Keratinocyte (primary cell): ENCODE measurements around the gene SNX6. TPM values are rescaled to one million over a fixed set of nuclear protein-coding genes. Genes with fewer than 3 reads are reported as not detected.

Experiments used
- DNase-seq: peaks from one replicate; pipeline ENCODE4 v3.0.0-alpha.2; 2011; ENCODE audit warnings: low read depth, missing footprints, low spot score
- FAIRE-seq: peaks from 2 replicates; lab custom pipeline; 2011; peaks lifted over from hg19 to GRCh38; lab: Jason Lieb, UNC
- H2AFZ ChIP-seq: 2 replicates; pipeline ENCODE4 v1.6.0; 2012; ENCODE audit warnings: low read length, control low read depth, inconsistent platforms; ENCODE audit not compliant: control insufficient read depth
- H3K27ac ChIP-seq: 2 replicates; pipeline ENCODE4 v1.5.1; 2011; ENCODE audit warnings: low read length; ENCODE audit not compliant: control insufficient read depth, insufficient read depth
- H3K27me3 ChIP-seq: 3 replicates; pipeline ENCODE4 v1.6.0; 2011; ENCODE audit warnings: low read length; ENCODE audit not compliant: control insufficient read depth, insufficient read depth; ENCODE audit errors: extremely low read depth
- H3K36me3 ChIP-seq, 2 experiments: 2 replicates in 1 of 2; 3 replicates in 1 of 2; pipeline ENCODE4 v1.5.1; 2011; ENCODE audit warnings: low read length in 2 of 2, mild to moderate bottlenecking in 1 of 2; ENCODE audit not compliant: control insufficient read depth in 2 of 2, insufficient read depth in 2 of 2; ENCODE audit errors: extremely low read depth in 1 of 2
- H3K4me1 ChIP-seq: 3 replicates; pipeline ENCODE4 v1.5.1; 2011; ENCODE audit warnings: low read length; ENCODE audit not compliant: control insufficient read depth, insufficient read depth; ENCODE audit errors: extremely low read depth
- H3K4me2 ChIP-seq: 3 replicates; pipeline ENCODE4 v1.6.0; 2011; ENCODE audit warnings: low read depth, low read length; ENCODE audit not compliant: control insufficient read depth, insufficient read depth; ENCODE audit errors: extremely low read depth
- H3K4me3 ChIP-seq, 3 experiments: fragments of 200-600 bp in 1 of 3; sonication (generic) in 1 of 3; 2 replicates in 2 of 3; 3 replicates in 1 of 3; pipeline ENCODE4 v1.5.1; 2011 to 2016; ENCODE audit warnings: low read length in 3 of 3, mild to moderate bottlenecking in 3 of 3, control low read depth in 2 of 3, inconsistent platforms in 1 of 3, low read depth in 1 of 3, mixed read lengths in 1 of 3, mixed run types in 1 of 3, moderate library complexity in 1 of 3; ENCODE audit not compliant: control insufficient read depth in 2 of 3, insufficient read depth in 2 of 3; ENCODE audit errors: extremely low read depth in 1 of 3
- H3K79me2 ChIP-seq: 2 replicates; pipeline ENCODE4 v1.6.0; 2012; ENCODE audit warnings: low read length; ENCODE audit not compliant: control insufficient read depth, insufficient read depth
- H3K9ac ChIP-seq: 3 replicates; pipeline ENCODE4 v1.6.0; 2011; ENCODE audit warnings: low read length; ENCODE audit not compliant: control insufficient read depth, insufficient read depth; ENCODE audit errors: extremely low read depth
- H3K9me1 ChIP-seq: 3 replicates; pipeline ENCODE4 v1.6.0; 2011; ENCODE audit warnings: low read length; ENCODE audit not compliant: control insufficient read depth, insufficient read depth; ENCODE audit errors: extremely low read depth
- H3K9me3 ChIP-seq: 2 replicates; pipeline ENCODE4 v1.5.1; 2012; ENCODE audit warnings: low read depth, low read length; ENCODE audit not compliant: control insufficient read depth
- H4K20me1 ChIP-seq: 3 replicates; pipeline ENCODE4 v1.6.0; 2011; ENCODE audit warnings: low read length; ENCODE audit not compliant: control insufficient read depth, insufficient read depth; ENCODE audit errors: extremely low read depth
- EZH2 ChIP-seq: IDR thresholded peaks from one replicate; pipeline ENCODE4 v1.6.1; 2012; ENCODE audit warnings: inconsistent platforms, mild to moderate bottlenecking, low read length, moderate library complexity
- dilution Hi-C: fragments of 300-500 bp; cut with MboI; formaldehyde crosslinking; loops from one replicate; pipeline ENCODE4 v1.7.0; 2020; ENCODE audit warnings: low sequenced_read_pairs; ENCODE audit not compliant: extremely low pct_ligation_motif_present
- polyA plus RNA-seq, 5 experiments: library from polyadenylated mRNA; depleted of rRNA in 3 of 5; stranded (reverse) in 3 of 5; stranded (forward) in 1 of 5; unstranded in 1 of 5; fragments of >200 nt; gene quantifications; 1 replicate in 1 of 5; 2 replicates in 3 of 5; 3 replicates in 1 of 5; pipeline versions ENCODE4 v1.2.1 to v1.2.3, GENCODE V29; 2011 to 2012; ENCODE audit warnings: missing spikeins in 2 of 5, low read depth in 1 of 5, low replicate concordance in 1 of 5
- TF ChIP-seq, protein P1 (sequence below), 3 experiments: IDR thresholded peaks in 1 of 3; conservative IDR thresholded peaks in 1 of 3; optimal IDR thresholded peaks in 1 of 3; 2 replicates in 2 of 3; 3 replicates in 1 of 3; pipeline versions ENCODE3 to v1.5.1; 2011; ENCODE audit warnings: low read length in 3 of 3, mild to moderate bottlenecking in 3 of 3, moderate library complexity in 2 of 3, control low read depth in 1 of 3, inconsistent platforms in 1 of 3; ENCODE audit not compliant: insufficient read depth in 2 of 3; ENCODE audit errors: extremely low read depth in 1 of 3

Gene SNX6
- polyA plus RNA-seq, 1 donor (not counting 4 experiments of a cell fraction or from before 2014, with no cell fraction given), result 137 TPM

DNA sequence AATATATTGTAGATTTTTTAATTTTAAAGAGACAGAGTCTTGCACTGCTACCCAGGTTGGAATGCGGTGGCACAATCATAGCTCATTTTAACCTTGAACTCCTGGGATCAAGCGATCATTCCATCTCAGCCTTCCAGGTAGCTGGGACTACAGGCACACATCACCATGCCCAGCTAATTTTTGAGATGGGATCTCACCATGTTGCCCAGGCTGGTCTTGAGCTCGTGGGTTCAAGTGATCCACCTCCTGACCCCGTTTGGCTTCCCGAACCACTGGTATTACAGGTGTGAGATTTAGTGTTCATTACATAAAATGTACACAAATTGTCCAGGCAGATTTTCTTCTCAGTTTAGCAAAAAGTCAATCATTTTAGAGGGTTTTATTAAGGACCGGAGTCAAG lies 13.6 kb downstream of the SNX6 start:
- Histone ChIP-seq H2AFZ (no peak overlapping the region), H3K79me2 (peaks cover 31% of the 10 kb centered on the region), H4K20me1 (peaks cover 2% of the 10 kb centered on the region), H3K36me3 (peaks cover 6 to 8% of the 10 kb centered on the region in 2 experiments), H3K27ac (no peak overlapping the region), H3K9me3 (no peaks in the 10 kb centered on the region), H3K9me1 (no peaks in the 10 kb centered on the region), H3K4me3 (no peak overlapping the region), H3K9ac (no peak overlapping the region), H3K27me3 (no peaks in the 10 kb centered on the region), H3K4me1 (no peaks in the 10 kb centered on the region), H3K4me2 (no peak overlapping the region)
- FAIRE-seq (no peak), DNase-seq (no peak)
- dilution Hi-C loops, result no loop called here
- TF ChIP-seq, protein P1, sequence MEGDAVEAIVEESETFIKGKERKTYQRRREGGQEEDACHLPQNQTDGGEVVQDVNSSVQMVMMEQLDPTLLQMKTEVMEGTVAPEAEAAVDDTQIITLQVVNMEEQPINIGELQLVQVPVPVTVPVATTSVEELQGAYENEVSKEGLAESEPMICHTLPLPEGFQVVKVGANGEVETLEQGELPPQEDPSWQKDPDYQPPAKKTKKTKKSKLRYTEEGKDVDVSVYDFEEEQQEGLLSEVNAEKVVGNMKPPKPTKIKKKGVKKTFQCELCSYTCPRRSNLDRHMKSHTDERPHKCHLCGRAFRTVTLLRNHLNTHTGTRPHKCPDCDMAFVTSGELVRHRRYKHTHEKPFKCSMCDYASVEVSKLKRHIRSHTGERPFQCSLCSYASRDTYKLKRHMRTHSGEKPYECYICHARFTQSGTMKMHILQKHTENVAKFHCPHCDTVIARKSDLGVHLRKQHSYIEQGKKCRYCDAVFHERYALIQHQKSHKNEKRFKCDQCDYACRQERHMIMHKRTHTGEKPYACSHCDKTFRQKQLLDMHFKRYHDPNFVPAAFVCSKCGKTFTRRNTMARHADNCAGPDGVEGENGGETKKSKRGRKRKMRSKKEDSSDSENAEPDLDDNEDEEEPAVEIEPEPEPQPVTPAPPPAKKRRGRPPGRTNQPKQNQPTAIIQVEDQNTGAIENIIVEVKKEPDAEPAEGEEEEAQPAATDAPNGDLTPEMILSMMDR (optimal IDR thresholded peaks at IDR 0.05 in 1 of 3, IDR thresholded peaks at IDR 0.05 in 1 of 3, conservative IDR thresholded peaks at IDR 0.05 in 1 of 3; ENCODE audit: extremely low read depth in 1 of 3, insufficient read depth in 2 of 3, low read length in 3 of 3), result no peak
- no peak for TF ChIP-seq EZH2

DNA sequence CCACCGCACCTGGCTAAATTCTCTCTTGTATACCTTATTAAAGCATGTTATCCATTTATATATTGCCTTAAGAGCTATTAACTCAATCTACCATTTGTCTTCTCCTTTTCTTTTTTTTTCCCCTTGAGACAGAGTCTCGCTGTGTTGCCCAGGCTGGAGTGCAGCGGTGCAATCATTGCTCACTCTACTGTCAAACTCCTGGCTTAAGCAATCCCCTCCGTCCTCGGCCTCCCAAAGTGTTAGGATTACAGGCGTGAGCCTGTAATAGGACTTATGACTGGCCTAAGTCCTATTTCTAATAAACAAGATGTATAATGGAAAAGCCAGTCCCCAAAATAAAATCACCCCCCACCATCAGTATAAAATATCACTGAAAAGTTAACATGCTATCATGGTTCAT lies 14.4 kb downstream of the SNX6 start:
- Histone ChIP-seq H3K4me1 (no peaks in the 10 kb centered on the region), H3K36me3 (peaks cover 6 to 8% of the 10 kb centered on the region in 2 experiments), H3K27ac (no peak overlapping the region), H3K79me2 (peaks cover 26% of the 10 kb centered on the region), H4K20me1 (peaks cover 2% of the 10 kb centered on the region), H3K9me1 (no peaks in the 10 kb centered on the region), H3K9ac (no peak overlapping the region), H3K9me3 (no peaks in the 10 kb centered on the region), H3K27me3 (no peaks in the 10 kb centered on the region), H3K4me2 (no peak overlapping the region), H2AFZ (no peak overlapping the region), H3K4me3 (no peak overlapping the region)
- DNase-seq (no peak), FAIRE-seq (no peak)
- TF ChIP-seq, protein P1 (optimal IDR thresholded peaks at IDR 0.05 in 1 of 3, IDR thresholded peaks at IDR 0.05 in 1 of 3, conservative IDR thresholded peaks at IDR 0.05 in 1 of 3; ENCODE audit: extremely low read depth in 1 of 3, insufficient read depth in 2 of 3, low read length in 3 of 3), result no peak
- TF ChIP-seq EZH2, result no peak
- dilution Hi-C loops, result no loop called here
